NK-92 treated with Interleukin-12 subunit alpha and Interleukin-12 subunit beta, amount 100 ng/mL, for 24 hours (cell line): ENCODE results near the gene ARHGAP8.

Experiments used
- DNase-seq: peaks from one replicate; lab custom pipeline; 2025; lab: John Stamatoyannopoulos, UW

ARHGAP8 gene

DNA sequence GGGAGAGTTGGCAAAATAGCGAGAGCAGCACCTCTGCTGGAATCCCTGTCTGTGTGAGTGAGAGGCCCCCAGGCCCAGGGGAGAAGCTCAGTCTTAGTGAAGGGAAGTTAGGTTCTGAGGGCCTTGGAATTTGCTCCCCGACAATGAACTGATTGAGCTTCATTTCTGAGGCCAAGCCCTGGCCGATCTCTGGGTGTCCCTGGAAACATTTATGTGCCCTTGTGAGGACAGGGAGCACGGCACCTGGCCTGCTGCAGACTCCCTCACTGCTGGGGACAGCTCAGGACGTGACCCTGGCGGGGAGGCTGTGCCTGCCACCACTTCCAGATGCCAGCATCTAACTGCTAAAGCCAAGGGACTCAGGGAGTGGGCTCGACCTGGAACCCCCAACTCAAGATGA, 52.0 kb downstream of the ARHGAP8 start:
- no peak for DNase-seq

DNA sequence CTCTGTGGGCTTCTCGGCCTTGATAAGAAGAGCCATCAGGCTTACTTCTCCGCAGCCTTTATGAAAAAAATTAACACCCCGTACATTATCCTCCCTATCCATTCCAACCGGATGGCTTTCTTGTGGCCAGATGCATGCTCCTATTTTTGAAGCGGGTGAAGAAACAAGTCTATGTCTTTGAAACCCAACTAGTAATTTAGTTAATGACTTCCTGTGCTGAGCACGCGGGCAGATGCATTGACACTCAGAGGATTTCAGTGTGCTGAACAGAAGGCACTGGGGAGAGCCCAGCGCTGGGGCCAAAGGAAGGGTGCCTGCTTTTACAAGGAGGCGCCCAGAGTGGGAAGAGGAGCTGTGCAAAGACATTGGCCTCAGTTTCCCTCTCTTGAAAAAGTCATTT, 53.3 kb downstream of the ARHGAP8 start:
- no peak for DNase-seq

DNA sequence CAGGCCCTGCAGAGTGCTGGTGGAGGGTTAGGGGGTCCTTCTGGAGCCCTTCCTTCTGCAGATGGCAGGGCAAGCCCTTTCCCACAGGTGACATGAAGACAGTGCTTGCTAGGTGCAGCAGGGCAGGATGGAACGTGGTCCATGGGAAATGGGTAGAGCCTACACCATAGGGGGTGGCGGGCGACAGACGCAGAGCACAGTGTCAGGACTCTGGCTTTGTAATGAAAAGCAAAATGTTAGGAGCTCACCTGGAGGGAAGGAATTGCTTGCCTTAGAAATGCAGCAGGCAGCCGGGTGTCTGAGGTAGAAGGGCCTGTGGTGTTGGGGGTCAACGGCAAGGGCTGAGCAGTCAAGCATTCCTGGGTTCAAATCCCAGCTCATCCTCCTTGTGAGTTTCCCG, 54.9 kb downstream of the ARHGAP8 start:
- DNase-seq, result no peak

DNA sequence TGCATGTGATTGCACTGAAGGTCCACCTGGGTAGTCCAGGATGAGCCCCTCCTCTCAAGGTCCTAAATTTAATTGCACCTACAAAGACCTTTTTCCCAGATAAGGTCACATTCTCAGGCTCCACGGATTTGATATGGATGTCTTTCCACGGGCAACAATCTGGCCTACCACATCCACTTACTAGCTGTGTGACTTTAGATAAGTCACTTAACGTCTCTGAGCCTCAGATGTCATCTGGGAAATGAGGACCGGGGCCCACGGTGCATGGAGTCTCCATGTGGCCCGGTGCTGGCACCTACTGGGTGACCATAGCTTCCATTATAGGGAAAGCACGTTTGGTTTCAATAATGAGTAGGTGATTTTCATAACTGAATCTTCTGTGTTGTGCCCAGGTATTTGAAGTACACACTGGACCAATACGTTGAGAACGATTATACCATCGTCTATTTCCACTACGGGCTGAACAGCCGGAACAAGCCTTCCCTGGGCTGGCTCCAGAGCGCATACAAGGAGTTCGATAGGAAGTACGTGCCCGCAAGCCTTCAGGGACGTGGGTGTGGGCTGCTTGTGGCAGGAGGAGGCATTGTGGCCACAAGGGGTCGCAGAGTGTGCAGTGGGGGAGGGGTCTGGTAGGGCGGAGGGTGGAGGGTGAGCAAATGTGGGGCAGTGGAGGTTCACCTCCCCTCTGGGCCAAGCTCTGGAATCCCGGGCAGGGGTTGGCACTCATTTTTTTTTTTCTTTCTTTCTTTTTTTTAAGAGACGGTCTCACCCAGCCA, 55.7 kb downstream of the ARHGAP8 start:
- no peak for DNase-seq

DNA sequence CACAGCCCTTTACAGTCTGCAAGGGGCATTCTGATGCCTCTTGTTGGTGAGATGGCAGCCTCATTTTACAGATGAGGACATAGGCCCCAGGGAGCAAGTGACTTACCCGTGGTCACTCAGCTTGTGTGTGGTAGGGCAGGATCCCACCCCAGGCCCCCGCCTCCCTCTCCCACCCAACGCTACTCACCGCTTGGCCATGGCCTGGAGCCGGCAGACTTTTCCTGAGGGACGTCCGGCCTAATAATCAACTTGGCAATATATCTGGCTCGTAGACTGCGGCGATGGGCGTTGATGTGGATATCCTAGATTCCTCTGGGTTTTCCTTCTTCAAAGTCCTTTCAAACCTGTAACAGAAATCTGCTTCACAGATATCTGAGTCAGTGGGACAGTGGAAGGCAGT, 57.1 kb downstream of the ARHGAP8 start:
- no peak for DNase-seq

DNA sequence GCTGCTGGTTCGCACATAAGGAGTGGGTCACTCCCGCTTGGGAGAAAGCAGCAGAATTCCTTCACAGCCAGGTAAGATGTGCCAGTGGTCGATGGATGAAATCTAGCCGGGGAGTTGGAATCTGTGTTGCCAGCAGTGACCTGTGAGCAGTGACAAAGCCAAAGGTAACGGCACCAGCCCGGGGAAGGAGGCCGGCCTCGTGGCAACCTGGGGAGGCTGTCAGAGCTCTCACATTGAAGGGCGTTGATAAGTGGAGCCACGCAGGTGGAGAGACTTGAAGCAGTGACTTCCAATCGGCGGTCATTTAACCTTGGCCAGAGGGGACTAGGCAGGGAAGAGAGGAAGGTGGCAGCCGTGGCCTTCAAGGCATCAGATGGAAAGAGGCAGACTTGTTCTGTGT, 58.8 kb downstream of the ARHGAP8 start:
- no peak for DNase-seq

DNA sequence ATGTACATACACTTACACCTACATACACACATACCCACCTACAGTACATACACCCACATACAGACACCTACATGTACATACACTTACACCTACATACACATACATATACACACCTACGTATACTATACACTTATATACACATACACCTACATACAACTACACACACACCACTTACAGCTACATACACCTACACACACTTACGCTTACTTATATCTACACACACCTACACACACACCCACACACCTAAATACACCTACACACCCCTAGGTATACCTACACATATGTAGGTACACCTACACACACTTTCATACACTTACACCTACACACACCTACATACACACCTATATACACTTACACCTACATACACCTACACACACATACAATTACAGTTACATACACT, 61.0 kb downstream of the ARHGAP8 start:
- DNase-seq, result no peak

DNA sequence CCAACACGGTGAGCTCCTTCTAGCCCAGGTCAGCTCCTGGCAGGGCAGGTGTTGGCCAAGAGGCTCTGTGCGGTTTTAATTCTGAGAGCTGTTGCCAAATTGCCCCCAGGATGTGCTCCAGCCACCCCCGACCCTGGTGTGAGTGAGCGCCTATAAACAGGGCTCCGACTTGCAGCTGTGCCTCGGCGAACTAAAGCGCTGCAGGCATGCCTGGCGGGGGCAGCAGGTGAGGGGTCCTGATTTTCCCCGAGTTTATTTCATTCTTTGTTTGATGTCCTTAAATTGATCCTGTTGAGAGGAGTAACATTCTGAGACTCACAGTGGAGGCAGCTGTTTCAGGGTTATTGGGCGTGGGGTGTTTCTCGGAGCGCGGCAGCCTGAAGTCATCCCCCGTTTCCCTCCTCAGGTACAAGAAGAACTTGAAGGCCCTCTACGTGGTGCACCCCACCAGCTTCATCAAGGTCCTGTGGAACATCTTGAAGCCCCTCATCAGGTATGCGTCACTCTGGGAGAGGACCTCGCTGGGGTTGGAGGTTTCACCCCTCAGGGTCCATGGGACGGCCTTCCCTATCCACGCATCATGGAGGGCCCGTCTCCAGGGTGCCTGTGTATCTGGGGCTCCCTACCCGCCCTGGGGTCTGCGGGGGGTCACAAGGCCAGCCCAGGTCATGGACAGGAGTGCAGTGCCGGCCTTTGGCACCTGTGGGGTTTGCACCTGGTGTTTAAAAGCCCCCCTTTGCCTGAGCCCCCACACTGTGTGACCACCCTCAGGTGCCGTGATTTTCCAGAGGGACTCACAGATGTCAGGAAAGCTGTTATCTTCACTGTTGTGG, 62.1 kb downstream of the ARHGAP8 start:
- no peak for DNase-seq

DNA sequence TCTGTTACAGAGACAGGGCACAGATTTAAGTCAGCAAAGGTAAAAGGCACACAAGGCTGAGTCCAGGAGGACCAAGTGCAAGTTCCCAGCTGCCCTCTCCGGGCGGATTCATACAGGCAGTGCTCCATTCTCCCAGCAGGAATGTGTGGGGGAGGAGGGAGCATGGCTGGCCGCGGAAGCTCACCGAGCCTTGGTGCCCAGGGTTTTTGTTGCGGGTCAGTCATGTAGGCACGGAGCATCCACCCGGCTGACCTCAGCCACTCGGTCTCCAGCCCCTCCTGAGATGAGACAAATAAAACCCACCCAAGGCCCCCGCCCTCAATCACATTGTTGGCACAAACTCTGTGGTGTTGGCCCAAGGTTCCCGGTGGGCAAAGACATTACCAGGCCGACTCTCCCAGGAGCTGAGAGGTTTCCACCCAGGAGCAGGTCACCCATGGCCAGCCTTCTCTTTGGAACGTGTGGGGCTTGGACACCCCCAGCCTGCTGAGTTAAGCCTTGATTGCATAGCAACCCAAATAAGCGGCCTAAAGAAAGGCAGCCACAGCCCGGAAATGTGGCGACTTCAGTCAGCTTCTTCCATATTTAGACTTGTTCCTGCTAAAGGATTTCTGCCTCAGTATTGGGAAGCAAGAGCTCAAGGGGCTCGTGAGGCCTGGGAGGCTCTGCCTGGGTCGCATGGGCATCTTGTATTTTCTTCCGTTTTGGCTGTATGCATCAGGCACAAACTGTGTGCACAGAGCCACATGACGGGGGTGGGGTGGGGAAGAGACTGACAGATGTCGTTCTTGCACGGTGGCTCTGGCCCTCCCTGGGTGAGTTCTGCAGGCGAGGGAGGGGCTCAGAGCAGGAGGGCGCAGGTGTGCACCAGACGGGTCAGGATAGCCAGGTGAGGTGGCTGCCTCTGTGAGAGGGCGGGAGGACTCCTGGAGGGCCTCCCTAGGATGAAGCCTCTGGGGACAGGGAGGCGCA, 63.0 kb downstream of the ARHGAP8 start:
- DNase-seq, result no peak

DNA sequence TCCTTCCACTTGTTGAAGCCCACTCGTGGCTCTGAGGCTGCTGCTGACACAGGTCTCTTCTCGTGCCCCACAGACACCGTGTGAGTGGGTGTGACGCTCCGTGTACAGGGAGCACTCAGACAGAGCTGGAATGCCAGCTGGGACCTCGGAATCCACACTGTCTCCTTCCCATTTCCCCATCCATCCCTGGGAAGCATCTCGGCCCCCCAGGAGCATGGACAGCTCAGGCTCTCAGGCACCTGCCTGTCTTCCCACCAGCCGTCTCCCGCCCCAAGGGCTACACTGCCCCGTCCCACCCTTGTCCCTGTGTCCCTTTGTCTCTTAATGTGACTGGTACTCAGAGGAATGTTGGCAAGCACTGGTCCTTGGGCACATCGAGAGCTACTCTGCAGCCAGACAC, 63.8 kb downstream of the ARHGAP8 start:
- no peak for DNase-seq

DNA sequence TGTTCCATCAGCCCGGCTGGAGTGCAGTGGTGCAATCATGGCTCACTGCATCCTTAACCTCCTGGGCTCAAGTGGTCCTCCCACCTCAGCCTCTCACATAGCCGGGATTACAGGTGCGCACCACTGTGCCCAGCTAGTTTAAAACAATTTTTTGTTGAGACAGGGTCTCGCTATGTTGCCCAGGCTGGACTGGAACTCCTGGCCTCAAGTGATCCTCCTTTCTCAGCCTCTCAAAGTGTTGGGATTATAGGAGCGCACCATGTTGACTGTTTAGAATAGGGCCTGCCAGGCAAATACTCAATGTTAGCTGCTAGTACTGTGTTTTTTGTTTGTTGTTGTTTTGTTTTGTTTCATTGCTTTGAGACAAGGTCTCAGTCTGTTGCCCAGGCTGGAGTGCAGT, 66.4 kb downstream of the ARHGAP8 start:
- DNase-seq, result no peak

DNA sequence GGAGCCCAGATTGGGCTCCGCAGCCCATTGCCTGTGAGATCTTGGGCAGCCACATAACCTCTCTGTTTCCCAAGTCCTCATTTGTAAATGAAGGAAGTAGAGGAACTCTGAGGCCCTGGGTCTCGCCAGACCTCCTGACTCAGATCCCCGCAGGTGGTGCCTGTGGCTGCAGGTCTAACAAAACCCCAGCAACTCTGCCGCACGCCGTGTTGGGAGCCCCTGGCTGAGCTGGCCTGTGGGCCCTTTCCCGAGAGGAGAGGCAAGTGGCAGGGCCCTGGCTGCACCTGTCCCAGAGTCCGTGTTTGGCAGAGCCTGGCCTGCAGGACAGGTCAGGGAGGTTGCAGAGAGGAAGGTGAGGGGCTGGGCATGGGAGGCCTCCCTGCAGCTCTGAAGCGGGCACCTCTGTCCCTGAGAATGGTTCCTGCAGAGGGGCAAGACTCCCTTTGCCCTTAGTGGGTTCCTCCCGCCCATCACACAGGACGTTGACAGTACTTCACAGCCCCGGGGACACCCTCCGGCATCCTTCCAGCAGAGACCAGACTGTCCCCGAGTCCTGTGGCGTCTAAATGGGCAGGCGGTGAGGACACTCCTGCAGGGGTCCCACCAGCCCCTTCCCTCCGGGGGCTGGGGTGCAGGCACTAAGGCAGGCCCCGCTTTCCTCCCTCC, 67.7 kb downstream of the ARHGAP8 start:
- DNase-seq, result no peak

DNA sequence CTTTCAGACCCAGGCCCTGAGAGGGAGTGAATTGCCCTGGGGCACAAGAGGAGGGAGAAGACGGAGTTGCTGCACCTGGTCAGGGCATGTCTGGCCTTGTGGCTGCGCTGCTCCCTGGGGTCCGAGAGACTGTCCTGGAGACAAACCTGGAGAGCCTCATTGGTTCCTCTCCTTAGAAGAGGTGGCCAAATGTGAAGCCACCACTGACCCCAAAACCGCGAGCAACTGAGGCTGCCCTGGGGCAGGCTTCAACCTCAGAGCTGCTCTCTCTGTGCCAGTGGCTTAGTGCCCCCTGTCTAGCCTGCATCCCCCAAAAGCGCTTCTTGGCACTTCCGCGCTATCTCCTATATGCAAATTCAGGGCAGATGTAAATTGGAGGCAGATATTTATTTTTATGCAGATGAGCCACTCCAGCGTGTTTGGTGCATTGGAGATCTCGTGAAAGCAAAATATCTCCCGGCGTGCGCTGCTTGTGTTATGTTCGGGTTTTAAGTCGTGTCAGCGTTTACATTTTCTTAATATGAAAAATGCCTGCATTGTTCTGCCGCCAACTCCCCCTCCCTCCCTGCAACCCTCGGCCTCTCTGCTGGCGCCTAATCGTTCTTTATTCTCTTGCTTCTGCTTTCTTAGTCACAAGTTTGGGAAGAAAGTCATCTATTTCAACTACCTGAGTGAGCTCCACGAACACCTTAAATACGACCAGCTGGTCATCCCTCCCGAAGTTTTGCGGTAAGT, 69.5 kb downstream of the ARHGAP8 start:
- DNase-seq, result no peak

DNA sequence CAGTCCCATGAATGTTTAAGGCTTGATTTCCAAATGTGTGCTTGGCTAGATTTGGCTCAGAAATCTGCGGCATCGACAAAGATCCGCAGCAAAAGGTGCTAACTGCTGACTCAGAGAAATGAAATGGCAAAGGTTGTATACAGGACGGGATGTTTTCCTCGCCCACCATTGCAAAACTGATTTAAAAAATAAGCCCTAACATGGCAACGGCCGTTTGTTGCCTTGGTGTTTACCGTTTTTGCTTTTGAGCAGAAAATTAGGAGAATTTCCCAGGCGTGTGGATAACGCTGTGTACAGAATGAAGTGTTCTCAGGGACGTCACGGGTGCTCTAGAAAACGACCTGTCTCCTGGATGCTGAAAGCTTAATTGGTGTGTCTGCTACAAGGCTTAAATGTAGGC, 70.2 kb downstream of the ARHGAP8 start:
- no peak for DNase-seq

DNA sequence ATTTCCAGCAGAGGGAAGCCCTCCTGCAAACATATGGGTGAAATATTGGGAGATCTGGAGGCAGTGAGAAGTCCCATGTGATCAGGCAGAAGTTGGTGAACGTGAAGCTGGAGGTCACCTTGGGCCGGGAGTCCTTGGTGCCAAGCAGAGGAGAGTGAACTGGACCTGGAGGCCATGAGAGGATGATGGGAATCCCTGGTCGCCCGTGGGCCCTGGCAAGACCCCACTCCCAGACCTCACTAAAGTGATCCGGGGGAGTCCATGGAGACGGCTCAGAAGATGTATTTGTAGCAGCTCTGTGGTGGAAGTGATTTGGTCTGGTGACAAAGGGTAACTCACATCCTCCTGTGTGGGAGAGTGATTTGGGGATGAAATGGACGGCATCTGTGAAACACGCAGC, 71.0 kb downstream of the ARHGAP8 start:
- DNase-seq, result no peak

DNA sequence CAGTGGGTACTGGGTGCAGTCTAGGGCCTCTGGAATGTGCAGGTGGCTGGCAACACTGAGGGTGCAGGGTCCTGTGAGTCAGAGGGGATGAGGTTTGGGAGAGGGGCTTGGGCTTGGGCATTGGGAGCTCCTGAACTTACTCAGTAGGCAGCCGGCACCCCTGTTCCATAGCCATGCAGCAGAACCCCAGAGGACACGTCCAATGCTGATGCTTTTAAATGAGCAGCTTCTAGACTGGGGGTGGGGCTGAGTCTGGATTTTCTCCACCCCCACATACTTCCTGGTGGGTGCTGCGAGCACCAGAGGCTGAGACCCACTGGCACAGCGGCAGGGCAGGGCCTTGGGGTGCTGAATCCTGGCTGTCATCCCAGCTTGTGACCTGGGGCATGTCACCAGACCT, 71.4 kb downstream of the ARHGAP8 start:
- DNase-seq, result no peak

DNA sequence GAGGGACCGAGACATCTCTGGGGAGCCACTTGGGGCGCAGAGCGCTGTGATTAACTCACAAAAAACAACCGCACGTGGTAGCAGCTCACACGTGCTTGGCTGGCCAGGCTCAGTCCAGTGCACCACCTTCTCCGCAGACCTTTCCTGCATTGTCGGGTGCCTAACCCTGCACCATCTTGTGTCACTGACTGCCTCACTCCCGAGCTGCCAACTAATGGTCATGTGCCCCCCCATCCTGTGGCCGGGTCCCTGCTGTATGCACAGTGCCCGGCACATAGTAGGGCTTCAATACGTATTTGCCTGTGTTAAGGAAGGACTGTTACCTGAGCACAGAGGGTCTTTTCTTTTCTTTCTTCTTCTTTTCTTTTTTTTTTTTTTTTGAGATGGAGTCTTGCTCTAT, 71.9 kb downstream of the ARHGAP8 start:
- DNase-seq, result no peak

DNA sequence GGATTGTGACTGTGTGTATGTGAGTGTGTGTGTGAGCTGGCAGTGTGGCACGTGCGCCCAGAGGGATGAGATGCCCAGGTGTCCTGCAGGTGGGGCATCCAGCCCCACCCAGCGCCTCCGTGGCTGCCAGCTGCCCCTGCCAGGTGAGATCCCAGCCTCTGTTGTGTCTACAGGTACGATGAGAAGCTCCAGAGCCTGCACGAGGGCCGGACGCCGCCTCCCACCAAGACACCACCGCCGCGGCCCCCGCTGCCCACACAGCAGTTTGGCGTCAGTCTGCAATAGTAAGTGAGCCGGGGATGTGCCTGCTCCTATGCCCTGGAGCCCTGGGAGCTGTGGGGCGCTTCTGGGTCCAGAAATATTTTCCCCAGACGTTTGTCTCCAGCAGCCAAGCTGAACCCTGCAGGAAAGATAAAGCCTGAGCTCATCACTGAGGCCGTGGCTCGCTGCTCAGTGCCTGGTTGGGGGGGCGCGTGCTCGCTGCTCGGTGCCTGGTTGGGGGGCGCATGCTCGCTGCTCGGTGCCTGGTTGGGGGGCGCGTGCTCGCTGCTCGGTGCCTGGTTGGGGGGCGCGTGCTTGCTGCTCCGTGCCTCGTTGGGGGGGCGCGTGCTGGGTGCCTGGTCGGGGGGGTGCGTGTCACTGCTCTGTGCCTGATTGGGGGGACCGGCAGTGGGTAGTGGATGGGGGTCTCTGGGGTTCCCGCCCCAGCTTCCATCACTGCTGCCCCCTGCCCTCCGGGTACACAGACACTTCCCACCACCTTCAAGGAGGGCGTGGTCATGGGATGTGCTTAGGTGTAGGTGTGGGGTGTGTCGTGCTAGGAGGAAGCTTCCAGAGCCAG, 73.2 kb downstream of the ARHGAP8 start:
- DNase-seq, result no peak

DNA sequence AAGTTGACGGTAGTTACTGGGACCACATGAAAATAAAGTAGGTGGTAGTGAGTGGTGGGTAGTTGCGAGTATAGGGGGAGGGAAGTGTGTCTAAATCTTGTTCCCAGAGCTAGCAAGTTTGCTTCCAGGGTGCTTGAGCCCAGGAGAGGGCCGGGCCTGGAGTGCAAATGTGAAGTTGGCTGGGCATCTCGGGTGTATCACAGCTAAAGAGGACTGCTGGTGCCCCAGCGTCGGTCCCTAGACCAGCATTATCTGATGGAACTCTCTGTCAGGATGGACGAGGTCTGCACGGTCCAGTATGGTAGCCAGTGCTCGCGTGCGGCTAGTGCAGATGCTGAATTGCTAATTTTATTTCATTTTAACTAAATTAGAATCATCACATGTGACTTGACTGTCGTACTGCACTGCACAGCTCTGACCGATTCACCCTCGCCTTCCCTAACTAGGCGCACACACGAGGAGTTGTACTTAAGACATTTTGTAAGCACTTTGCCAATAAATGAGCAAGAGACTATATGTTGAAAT, 75.4 kb downstream of the ARHGAP8 start:
- DNase-seq, result no peak

DNA sequence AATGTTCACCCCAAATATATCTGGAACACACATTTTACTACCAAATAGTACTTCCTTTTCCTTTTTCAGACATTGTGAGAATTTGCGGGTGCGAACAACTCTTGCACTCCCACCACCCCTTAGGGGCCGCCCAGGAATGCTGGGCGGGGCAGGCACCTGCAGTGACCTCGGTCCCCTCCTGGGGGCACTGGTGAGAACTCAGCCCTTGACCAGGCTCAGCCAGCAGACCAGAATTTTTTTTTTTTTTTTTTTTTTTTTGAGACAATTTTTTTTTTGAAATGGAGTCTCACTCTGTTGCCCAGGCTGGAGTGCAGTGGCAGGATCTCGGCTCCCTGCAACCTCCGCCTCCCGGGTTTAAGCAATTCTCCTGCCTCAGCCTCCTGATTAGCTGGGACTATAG, 75.8 kb downstream of the ARHGAP8 start:
- no peak for DNase-seq
